Measurements from ENCODE around the gene CHST7.

The CHST7 gene

DNA sequence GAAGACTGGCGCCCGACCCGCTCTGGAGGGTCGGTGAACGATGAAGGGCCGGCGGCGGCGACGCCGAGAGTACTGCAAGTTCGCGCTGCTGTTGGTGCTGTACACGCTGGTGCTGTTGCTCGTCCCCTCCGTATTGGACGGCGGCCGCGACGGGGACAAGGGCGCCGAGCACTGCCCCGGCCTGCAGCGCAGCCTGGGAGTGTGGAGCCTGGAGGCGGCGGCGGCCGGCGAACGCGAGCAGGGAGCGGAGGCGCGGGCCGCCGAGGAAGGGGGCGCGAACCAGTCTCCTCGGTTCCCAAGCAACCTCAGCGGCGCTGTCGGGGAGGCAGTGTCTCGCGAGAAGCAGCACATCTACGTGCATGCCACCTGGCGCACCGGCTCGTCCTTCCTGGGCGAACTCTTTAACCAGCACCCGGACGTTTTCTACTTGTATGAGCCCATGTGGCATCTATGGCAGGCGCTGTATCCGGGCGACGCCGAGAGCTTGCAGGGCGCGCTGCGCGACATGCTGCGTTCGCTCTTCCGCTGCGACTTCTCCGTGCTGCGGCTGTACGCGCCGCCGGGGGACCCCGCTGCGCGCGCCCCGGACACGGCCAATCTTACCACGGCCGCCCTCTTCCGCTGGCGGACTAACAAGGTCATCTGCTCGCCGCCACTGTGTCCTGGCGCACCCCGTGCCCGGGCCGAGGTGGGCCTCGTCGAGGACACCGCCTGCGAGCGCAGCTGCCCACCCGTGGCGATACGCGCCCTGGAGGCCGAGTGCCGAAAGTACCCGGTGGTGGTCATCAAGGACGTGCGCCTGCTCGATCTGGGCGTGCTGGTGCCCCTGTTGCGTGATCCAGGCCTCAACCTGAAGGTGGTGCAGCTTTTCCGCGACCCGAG, 568 bp downstream of the CHST7 start:
- peak in 1 of 2 donors; percentile 23 for DNase-seq (ENCODE audit: extremely low read depth in 1 of 2, low read depth in 1 of 2)

DNA sequence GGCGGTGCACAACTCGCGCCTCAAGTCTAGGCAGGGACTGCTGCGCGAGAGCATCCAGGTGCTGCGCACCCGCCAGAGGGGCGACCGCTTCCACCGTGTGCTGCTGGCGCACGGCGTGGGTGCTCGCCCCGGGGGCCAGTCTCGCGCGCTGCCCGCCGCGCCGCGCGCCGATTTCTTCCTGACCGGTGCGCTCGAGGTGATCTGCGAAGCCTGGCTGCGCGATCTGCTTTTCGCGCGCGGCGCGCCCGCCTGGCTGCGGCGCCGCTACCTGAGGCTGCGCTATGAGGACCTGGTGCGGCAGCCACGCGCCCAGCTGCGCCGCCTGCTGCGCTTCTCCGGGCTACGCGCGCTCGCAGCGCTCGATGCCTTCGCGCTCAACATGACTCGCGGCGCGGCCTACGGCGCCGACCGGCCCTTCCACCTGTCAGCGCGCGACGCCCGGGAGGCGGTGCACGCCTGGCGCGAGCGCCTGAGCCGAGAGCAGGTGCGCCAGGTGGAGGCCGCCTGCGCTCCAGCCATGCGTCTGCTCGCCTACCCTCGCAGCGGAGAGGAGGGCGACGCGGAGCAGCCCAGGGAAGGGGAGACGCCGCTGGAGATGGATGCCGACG, 1.3 kb downstream of the CHST7 start:
- DNase-seq (ENCODE audit: extremely low read depth in 1 of 2, low read depth in 1 of 2), result no peak

DNA sequence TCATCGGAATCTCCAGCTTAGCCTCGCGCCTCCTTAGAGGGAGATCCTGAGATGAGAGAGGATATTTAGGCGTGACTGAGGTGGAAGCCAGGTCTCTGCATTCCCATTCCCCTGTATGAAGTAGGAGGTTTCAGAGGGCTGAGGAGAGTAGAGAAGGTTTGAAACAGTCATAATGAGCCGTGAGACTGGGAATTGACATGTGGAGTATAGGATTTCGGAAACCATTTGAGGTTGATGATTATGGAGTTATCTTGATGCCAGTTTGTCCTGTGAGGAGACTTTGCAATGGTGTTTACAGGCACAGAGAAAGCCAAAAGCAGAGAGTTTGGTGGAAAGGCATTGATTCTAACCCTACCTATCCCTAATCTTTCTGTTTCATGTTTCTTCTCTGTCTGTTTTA, 2.0 kb downstream of the CHST7 start:
- no peak for DNase-seq (ENCODE audit: extremely low read depth in 1 of 2, low read depth in 1 of 2)

DNA sequence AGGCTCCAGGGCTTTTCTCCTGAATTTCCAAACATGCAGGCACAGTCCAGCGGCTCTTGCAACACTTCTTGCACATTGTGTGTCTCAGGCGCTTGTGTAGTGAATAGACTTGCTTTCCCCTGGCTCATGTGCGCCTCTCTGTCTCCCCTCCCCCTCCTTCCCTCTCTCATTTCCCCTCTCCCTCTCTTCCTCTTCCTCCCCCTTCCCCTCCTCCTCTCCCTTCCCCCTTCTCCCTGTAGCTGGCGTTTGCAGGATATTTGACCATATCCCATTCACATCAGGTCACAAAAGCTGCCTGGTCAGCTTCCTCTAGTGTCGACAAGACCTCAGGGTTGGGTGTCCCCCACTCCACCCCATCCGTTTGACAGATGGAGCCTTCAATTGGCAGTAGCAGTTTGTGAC, 2.4 kb downstream of the CHST7 start:
- DNase-seq (ENCODE audit: extremely low read depth in 1 of 2, low read depth in 1 of 2), result no peak

DNA sequence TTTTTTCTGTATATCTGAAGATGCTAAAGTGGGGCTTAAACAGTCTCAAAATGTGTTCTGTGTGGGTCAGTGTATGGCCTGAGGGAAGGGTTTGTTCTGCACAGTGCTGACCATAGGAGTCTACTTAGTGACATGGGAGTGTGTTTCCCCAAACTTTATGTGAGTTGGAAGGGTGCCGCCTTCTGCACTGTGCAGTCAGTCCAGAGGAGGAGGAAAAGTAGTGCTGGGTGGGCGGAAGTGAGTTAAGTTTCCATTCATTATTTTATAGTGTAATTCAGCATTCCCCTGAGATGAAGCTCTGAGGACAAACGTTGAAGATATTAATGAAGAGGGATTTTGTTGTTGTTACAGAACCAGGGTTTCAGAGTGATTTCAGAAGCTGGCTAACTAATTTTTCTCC, 2.9 kb downstream of the CHST7 start:
- no peak for DNase-seq (ENCODE audit: extremely low read depth in 1 of 2, low read depth in 1 of 2)

DNA sequence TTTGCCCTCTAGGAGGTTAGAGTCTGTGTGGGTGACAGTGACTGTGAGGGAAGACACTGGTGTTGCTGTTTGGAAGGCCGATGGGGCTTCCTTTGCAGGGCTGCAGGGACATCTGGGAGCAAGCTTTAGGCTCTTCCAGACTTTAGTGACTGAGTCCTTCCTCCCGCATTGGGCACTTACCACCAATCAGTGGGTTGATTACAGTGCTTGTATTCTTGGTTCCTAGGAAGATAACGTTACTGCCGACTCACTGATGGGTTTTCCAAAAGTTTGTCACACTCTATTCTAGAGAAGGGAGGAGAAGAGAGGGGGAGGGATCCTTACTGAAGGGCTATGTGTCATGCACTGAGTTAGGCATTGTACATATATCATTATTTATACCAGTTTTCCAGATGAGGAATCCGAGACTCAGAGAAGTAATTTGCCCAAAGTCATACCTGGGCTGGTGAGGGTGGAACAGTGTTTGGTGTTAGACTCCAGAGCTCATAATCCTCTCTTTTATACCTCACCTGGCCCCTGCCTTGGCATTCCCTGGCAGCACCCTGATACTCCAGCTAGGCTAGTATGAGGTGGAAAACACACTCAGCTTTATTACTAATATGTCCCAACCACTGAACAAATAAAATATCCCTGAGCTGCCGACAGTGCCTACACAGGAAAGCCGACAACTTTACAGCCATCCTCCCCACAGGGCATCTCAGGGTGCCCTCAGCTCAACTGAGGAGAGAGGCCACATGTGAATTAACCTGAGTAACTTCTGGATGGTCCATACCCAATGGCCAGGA, 3.8 kb downstream of the CHST7 start:
- no peak for DNase-seq (ENCODE audit: extremely low read depth in 1 of 2, low read depth in 1 of 2)

DNA sequence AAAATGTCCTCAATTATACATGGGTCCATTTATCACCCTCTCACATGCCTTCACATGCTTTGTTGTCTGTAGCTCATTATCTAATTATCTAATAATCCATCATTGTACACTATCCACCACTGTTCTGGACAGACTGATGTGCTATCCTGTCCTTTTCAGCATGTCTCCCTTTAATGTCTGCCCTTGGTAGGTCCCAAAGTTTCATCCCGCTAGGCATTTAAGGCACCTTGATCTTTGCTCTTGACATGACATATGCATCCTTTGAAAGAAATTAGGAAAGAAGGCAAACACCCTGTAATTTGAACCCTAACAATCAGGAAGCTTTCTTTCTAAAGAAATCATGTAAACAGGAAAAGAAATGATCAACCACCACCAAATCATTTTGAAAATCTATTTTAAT, 5.7 kb downstream of the CHST7 start:
- DNase-seq (ENCODE audit: extremely low read depth in 1 of 2, low read depth in 1 of 2), result no peak

DNA sequence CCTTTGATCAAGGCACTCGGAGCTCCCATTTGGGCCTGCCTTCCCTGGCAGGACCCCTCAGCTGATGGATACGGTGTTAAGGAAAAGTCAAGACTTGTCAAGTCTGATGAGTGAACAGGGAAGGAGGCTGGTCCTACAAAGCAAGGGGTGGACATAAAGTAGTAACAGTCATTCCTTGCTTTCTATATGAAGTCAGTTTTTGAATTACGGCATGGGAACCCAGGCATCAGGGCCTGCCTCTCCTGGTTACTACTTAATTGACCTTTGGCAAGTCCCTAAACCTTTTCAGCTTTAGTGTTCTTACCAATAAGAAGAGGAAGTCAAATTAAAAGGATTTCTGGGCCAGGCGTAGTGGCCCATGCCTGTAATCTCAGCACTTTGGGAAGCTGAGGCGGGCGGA, 7.0 kb downstream of the CHST7 start:
- no peak for DNase-seq (ENCODE audit: extremely low read depth in 1 of 2, low read depth in 1 of 2)

DNA sequence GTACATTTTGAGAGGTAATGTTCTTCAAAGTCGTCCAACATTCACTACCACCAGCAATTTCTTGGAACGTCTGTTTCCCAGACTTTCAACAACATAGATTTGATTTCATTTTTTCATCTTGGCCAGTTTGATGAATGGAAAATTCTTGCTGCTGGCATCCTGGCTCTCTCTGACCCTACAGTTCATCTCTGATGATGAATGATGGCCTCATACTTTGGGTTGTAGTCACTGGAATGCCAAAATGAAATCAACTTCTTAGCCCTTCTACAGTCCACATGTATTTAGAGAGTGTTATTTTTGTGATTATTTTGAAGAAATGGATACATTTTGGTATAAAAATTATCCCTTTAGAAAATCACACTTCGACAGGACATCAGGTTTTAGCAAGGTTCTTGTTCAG, 8.8 kb downstream of the CHST7 start:
- DNase-seq (ENCODE audit: extremely low read depth in 1 of 2, low read depth in 1 of 2), result no peak

DNA sequence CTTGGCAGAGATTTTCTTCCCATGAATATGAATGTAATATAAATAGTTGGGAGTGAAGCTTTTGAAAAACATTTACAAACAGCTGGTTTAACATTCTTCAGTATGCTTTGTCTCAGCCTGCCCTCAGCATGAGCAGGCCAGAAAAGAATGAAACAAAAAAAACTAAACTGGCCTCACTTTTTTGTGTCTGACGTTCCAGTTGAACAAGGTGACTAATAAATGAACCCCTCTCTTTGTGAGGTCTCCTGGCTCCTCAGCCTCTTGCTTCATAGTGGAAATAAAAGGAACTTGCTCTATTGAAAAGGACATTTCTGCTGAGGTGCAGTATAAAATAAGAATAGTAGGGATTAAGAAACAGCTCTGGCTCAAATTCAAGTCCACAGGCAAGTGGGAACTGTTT, 9.4 kb downstream of the CHST7 start:
- no peak for DNase-seq (ENCODE audit: extremely low read depth in 1 of 2, low read depth in 1 of 2)

DNA sequence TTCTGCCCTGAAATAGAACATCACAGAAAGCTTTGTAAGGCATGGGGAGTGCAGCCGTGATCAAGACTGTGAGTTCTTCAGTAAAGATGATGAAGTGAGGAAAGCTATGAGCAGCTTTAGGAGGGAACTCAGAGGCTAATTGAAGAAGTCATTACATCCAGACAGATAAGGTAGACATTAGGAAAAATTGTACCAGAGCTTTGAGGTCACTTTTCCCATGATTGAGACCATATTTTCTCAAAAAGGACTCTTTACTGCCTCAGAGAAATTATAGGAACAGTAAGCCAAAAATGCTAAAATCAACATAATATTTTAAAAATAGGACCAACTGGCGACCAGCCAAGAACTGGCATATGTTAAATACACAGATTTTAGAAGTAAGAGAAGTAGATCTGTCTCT, 11.2 kb downstream of the CHST7 start:
- DNase-seq (ENCODE audit: extremely low read depth in 1 of 2, low read depth in 1 of 2), result no peak

DNA sequence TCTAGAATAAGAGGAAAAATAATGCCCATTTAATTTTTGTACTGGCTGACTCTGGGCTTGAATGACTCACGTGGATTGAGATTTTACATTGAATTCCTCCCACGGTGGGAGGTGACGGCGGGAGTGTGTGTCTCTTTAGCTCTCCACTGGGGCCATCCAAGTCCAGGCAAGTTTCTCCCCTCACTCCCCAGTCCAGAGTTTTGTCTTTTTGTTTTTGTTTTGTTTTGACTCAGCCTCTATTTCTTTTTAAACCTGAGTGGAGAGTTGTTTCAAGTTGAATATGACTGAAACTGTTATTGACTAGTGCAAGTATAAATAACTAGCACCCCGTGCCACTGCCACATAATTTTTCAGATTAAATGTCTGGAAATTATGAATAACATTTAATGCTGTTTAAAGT, 13.6 kb downstream of the CHST7 start:
- no peak for DNase-seq (ENCODE audit: extremely low read depth in 1 of 2, low read depth in 1 of 2)

DNA sequence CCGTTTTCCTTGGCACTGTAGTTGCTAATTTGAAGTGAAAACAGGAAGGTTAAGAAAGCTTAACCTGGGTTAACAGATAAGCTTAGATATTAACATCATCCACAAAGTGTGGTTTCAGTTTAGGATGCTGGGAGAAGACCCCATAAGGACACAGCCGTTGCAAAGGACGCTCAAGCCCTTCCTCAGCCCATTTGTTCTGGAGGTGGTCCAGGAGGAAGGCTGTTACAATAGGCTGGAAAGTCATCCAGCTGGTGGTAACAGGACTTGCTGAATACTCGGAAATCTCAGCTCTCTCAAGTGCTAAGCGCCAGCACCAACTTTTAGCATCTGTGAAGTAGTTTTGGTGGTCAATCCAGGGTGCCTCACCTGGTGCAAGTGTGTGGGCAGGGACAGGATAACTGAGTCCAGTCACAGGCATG, 14.2 kb downstream of the CHST7 start:
- no peak for DNase-seq (ENCODE audit: extremely low read depth in 1 of 2, low read depth in 1 of 2)

DNA sequence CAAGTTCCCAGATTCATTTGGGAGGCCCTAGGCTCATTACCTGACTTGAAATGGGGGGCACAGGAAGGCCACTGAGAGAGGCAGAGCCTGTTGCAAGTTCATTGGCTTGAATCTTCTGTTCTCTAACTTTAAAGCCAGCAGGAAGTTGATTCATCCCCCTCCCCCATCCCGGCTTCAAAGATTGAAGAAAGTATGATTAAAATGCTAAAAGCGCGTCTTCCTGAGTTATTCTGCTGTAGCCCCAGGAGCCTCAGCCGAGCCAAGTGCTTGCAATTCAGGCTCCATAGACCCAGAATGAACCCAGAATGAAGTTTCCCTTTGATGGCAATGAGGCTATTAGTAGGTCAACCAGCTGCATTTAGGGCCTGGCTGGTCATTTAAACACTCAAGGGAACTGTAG, 14.7 kb downstream of the CHST7 start:
- DNase-seq (ENCODE audit: extremely low read depth in 1 of 2, low read depth in 1 of 2), result no peak

DNA sequence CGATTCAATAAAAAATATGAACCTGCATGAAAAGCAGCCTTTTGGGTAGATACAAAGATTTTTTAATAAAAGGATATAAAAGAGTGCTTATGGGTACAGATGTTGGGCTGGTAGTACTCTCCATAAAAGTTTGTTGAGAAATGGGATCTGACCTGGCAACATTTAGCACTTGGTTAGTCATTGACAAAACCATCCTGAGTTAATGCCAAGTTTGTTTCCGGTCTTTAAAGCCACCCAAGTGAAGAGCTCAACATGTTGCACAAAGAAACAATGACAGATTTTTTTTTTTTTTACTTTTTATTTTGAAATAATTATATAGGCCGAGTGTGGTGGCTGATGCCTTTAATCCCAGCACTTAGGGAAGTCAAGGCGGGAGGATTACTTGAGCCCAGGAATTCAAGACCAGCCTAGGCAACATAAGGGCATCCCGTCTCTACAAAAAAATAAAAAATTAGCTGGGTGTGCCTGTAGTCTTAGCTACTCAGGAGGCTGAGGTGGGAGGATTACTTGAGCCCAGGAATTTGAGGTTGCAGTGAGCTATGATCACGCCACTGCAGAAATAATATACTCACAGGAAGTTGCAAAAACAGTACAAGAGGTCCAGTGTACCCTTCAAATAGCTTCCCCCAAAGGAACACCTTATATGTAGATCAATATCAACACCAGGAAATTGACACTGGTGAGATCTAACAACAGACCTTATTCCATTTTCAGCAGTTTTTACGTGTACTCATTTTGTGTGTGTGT, 16.6 kb downstream of the CHST7 start:
- no peak for DNase-seq (ENCODE audit: extremely low read depth in 1 of 2, low read depth in 1 of 2)

DNA sequence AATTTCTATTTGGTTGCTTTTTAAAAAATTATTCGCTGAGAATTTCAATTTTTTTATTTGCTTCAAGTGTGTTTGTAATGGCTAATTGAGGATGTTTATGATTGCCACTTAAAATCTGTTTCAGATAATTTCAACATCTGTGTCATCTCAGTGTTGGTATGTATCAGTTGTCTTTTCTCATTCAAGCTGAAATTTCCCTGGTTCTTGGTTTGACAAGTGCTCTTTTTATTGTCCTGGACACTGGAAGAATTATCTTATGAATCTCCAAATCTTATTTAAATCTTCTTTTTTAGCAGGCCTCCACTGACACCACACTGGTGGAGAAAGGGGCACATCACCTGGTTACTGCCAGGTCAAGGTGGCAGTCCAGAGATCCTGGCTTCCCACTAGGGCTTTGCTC, 21.5 kb downstream of the CHST7 start:
- no peak for DNase-seq (ENCODE audit: extremely low read depth in 1 of 2, low read depth in 1 of 2)

DNA sequence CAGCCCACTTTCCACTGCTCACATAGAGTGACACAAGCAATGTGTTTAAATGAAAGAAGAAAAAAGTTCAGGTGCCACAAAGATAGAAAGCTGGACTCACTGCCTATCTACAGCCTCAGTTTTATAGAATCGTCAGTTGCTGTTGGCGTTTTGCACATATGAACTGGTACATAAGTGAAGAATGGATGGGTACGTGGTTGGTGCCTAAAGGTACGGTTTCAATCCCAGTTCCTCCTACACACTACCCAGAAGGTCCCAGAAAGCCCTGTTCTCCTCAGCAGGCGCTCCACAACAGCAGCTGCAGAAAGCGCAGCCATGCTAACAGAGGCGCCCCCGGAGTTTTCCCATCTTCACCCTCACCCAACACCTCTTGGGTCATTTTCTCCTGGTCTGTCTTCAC, 23.6 kb downstream of the CHST7 start:
- DNase-seq (ENCODE audit: extremely low read depth in 1 of 2, low read depth in 1 of 2), result no peak

DNA sequence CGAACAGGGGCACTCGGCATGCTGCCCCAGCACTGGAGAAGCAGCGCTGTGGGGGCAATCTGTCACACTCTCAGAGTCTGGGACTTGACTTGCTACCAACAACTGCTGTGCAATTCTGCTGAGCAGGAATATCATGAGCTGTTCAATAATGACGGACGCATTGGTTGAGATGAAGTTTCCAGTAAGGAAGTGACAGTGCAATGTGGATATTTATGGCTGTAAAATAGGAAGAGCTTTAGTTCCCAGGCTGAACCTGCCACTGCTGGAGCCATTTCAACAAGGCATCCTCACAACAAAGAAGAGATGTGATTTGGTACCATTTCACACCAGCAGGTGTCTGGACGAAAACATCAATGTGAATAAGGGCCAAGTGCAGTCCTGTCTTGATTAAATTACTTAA, 24.2 kb downstream of the CHST7 start:
- no peak for DNase-seq (ENCODE audit: extremely low read depth in 1 of 2, low read depth in 1 of 2)

DNA sequence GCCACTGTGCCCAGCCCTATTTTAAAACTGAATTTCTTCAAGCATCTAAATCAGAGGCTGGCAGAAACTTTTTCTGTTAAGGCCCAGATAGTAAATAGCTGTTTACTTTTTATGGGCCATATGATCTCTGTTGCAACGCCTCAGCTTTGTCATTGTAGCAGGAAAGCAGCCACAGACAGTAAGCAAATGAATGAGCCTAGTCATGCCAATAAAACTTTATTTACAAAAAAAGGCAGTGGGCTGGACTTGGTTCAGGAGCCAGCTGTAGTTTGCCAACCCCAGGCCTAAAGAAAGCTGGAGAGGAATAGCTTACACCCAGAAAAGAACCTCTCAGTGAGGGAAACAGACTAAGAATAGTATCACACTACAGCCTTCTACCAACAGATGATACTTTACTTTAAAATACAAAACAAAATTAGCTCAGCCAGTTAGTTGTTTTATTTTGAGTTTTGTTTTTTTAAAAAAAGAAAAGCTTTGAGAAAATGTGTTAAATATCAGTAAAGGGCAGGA, 25.5 kb downstream of the CHST7 start:
- no peak for DNase-seq (ENCODE audit: extremely low read depth in 1 of 2, low read depth in 1 of 2)

DNA sequence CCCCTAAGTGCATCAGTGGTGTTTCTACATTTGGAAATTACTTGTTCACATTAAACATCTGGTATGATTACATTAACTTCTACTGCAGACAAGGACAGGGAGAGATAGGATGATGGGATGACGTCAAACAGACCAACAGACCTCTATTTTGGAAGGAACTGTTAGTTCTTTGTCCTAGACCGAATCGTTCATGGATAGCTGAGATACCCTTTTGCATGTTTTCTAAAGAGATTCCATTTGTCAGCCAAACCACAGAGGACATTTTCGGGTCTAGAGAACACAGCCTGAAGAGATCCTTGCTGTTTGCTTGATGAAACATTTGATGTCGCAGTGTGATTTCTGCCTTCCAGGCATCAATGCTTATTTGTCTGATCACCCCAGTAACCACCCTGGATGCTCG, 27.7 kb downstream of the CHST7 start:
- no peak for DNase-seq (ENCODE audit: extremely low read depth in 1 of 2, low read depth in 1 of 2)

All from stimulated activated CD8-positive, alpha-beta memory T cell treated with anti-CD3 and anti-CD28 coated beads, Interleukin-7, amount 100 ng/mL, for 48 hours (primary cell).